ENCODE measurements around the gene ACOT13. TPM values are rescaled to one million over a fixed set of nuclear protein-coding genes. Genes with fewer than 3 reads are reported as not detected.
"Not testable (repeated sequence)": the region's sequence is repeated elsewhere in the genome, so short reads cannot be mapped to it uniquely, and the experiment has no call there.

Gene ACOT13
- 7.9 and 9.3 TPM in 2 replicates for total RNA-seq (2014; rRNA removed; shearing (Covaris generic))

- DNase-seq (ENCODE audit: low read depth): peak; percentile 95
These were observed at the start of gene ACOT13, which contains the start of gene TDP2 for GRCh38 chr6:24666641-24667377. TSS of gene ACOT13 (plus strand) at chr6:24667077. CDS start at chr6:24667264, 187 bp downstream. TSS of gene TDP2 (minus strand) at chr6:24666899. CDS start at chr6:24666862, 37 bp downstream.

- no peak for DNase-seq (ENCODE audit: low read depth)
These were observed 47.2 kb upstream of the ACOT13 start for GRCh38 chr6:24619661-24620060.

GRCh38 chr6:24620637-24621036 lies 46.2 kb upstream of the ACOT13 start:
- no peak for DNase-seq (ENCODE audit: low read depth)

GRCh38 chr6:24621626-24622289 lies 45.1 kb upstream of the ACOT13 start:
- no peak for DNase-seq (ENCODE audit: low read depth)

GRCh38 chr6:24630856-24631505 lies 35.9 kb upstream of the ACOT13 start:
- no peak for DNase-seq (ENCODE audit: low read depth)

GRCh38 chr6:24631671-24632070 lies 35.2 kb upstream of the ACOT13 start:
- no peak for DNase-seq (ENCODE audit: low read depth)

- DNase-seq (ENCODE audit: low read depth): no peak
These were observed 34.3 kb upstream of the ACOT13 start for GRCh38 chr6:24632573-24632972.

- no peak for DNase-seq (ENCODE audit: low read depth)
These were observed 30.2 kb upstream of the ACOT13 start for GRCh38 chr6:24636681-24637080.

GRCh38 chr6:24640166-24640565 lies 26.7 kb upstream of the ACOT13 start:
- no peak for DNase-seq (ENCODE audit: low read depth)

- not testable (repeated sequence) for DNase-seq (ENCODE audit: low read depth)
These were observed 26.2 kb upstream of the ACOT13 start for GRCh38 chr6:24640631-24641030.

GRCh38 chr6:24642061-24642460 lies 24.8 kb upstream of the ACOT13 start:
- DNase-seq (ENCODE audit: low read depth): no peak

GRCh38 chr6:24643920-24644319 lies 23.0 kb upstream of the ACOT13 start:
- DNase-seq (ENCODE audit: low read depth): no peak

- no peak for DNase-seq (ENCODE audit: low read depth)
These were observed 22.5 kb upstream of the ACOT13 start for GRCh38 chr6:24644377-24644776.

- no peak for DNase-seq (ENCODE audit: low read depth)
These were observed 20.1 kb upstream of the ACOT13 start for GRCh38 chr6:24646771-24647170.

- DNase-seq (ENCODE audit: low read depth): no peak
These were observed 18.6 kb upstream of the ACOT13 start for GRCh38 chr6:24648276-24648675.

- no peak for DNase-seq (ENCODE audit: low read depth)
These were observed 17.2 kb upstream of the ACOT13 start for GRCh38 chr6:24649691-24650090.

- DNase-seq (ENCODE audit: low read depth): no peak
These were observed 16.5 kb upstream of the ACOT13 start for GRCh38 chr6:24650365-24650764.

- no peak for DNase-seq (ENCODE audit: low read depth)
These were observed 11.7 kb upstream of the ACOT13 start for GRCh38 chr6:24655215-24655614.

GRCh38 chr6:24658573-24659560 lies 8.0 kb upstream of the ACOT13 start:
- no peak for DNase-seq (ENCODE audit: low read depth)

GRCh38 chr6:24659561-24659960 lies 7.3 kb upstream of the ACOT13 start:
- DNase-seq (ENCODE audit: low read depth): no peak

GRCh38 chr6:24660105-24660504 lies 6.8 kb upstream of the ACOT13 start:
- no peak for DNase-seq (ENCODE audit: low read depth)

Measured in RPMI7951 (cell line).